GM10266 (cell line): Measurements from ENCODE around the gene DLG2.

Source experiments
- DNase-seq: peaks from one replicate; pipeline ENCODE4 v3.0.0; 2012; ENCODE audit errors: extremely low spot score
- TF ChIP-seq, protein P1 (sequence below): IDR thresholded peaks from 2 replicates; pipeline ENCODE4 v1.5.1; 2012; ENCODE audit warnings: mild to moderate bottlenecking, low read depth; ENCODE audit not compliant: control insufficient read depth, insufficient read depth; ENCODE audit errors: missing control alignments

Gene DLG2

DNA sequence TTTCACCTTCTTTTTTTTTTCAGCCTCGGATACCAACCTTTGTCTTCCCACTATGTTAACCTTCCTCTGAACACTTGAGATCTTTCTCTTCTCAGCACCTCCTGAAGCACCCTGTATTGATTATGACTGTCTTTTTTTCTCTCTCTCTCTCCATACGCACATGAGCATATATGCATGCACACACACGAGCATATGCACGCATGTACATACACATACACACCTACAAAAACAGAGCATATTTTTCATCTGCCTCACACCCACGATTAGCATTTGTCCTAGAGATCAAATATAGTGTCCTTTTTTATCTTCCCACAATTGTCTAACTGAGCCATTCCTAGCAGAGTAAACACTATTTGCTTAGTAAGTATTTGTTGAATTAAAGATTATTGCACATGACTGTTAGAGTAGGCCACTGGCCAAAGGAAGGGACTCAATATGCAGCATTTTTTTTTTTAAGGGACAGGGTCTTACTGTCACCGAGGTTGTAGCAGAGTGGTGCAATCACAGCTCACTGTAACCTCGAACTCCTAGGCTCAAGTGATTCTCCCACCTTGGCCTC lies 1718.8 kb downstream of the DLG2 start:
- DNase-seq, result no peak

DNA sequence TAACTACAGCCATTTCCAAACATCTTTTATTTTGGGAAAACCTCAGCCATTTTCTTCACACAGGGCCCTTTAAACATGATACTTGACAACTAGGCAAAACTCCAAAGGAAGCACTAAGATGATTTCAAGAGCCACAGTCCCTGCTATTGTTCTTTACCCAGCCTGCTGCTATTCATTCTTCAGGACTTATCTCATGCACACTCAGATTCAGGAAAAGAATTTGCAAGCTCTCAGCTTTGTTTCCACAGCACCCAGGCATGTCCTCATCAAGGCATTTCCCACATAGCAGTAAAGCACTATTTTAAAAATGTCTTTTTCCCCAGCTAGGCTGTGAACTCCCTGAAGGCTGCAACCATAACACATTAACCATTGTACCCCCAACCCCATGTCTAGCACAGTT lies 1731.6 kb downstream of the DLG2 start:
- TF ChIP-seq, protein P1, sequence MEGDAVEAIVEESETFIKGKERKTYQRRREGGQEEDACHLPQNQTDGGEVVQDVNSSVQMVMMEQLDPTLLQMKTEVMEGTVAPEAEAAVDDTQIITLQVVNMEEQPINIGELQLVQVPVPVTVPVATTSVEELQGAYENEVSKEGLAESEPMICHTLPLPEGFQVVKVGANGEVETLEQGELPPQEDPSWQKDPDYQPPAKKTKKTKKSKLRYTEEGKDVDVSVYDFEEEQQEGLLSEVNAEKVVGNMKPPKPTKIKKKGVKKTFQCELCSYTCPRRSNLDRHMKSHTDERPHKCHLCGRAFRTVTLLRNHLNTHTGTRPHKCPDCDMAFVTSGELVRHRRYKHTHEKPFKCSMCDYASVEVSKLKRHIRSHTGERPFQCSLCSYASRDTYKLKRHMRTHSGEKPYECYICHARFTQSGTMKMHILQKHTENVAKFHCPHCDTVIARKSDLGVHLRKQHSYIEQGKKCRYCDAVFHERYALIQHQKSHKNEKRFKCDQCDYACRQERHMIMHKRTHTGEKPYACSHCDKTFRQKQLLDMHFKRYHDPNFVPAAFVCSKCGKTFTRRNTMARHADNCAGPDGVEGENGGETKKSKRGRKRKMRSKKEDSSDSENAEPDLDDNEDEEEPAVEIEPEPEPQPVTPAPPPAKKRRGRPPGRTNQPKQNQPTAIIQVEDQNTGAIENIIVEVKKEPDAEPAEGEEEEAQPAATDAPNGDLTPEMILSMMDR, result no peak

More for the DNA sequence above, 1718.8 kb downstream of the DLG2 start:
- TF ChIP-seq, protein P1, result no peak

DNA sequence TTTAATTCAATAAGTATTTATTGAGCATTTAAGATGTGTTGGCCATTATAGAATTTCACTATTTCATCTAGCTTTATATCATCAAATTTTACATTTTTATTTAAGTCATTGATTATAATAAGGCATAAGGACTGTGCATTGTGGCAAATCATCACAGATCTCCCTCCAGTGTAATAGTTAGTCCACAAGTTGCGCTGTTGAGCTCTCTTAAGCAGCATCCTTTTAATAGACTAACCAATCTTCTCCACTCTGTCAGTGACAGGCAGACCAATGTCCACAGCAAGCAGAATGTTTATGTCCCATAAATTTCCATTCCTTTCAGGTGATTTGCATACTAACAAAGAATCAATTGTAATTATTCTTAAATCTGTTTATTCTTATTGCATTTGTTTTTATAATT lies 1745.7 kb downstream of the DLG2 start:
- DNase-seq, result no peak

More for the DNA sequence above, 1731.6 kb downstream of the DLG2 start:
- no peak for DNase-seq

DNA sequence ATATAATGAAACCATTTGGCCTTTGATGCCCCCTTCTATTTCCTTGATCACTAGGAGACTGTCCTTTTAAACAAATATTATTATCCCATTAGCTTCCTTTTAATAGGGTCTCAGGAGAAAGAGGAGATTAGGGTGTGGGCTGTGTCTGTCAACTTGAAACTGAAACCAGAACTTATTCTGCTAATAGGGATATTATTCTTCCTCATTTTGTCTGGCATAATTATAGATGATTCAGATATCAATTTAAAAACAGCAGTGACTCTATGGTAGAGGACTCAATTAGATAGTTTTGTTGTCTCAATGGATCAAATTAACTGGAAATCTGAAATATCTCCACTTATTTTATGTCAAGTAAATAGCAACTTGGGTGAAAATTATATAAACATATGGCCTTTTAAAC lies 1756.1 kb downstream of the DLG2 start:
- TF ChIP-seq, protein P1, result no peak
- DNase-seq, result no peak

More for the DNA sequence above, 1745.7 kb downstream of the DLG2 start:
- TF ChIP-seq, protein P1, result no peak

DNA sequence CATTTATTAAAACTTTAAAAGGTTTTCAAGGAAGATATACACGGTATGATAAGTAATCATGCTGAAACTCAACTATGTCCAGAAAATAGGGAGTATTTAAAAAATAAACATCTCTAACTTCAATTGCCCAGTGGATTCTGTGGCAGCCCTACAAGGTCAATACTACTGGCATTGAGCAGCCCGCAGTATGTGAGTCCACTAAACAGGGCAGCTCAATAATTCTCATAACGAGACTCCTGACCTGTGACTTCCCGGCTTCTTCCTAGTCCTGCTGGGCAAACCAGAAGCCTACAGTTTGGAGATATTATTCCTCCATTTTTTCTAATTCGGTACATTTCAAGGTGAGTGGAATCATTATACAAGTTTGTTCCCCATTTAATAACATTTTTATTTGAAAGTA lies 1760.5 kb downstream of the DLG2 start:
- TF ChIP-seq, protein P1, result no peak
- no peak for DNase-seq

DNA sequence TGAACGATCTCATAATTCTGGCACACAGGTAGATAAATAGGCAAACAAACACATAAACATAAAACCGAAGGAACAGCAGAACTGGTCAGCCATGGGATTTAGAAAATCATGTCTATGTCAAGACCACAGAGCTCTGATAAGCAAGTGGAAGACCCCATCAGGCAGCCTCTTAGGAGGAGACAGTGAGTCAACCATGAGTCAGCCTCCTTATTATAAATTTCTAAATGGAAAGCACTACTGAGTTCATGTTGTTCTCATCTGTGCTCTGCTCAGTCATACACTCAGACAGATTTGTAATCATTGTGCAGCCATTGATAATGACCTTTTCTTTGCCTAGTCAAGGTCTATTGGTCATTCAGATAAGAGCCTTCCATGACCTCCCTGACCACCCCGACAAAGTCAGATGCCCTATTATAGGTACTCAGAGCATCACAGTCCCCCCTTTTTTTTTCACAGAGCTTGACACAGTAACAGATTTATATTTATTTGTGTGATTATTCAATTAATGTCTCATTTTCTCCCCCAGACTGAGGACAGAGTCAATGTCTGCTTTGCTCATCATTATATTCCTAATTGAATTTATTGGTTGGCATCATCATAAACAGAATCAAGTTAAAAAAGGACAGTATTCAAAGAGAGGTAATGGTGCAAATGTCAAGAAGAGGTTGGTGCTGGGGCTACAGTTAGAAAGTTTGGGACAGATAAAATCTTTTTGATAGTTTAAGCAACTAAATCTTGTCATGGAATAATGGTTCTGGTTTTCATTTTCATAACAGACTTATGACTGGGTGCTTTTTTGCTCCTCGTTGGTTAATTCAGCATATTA lies 1761.3 kb downstream of the DLG2 start:
- no peak for DNase-seq
- TF ChIP-seq, protein P1, result no peak

DNA sequence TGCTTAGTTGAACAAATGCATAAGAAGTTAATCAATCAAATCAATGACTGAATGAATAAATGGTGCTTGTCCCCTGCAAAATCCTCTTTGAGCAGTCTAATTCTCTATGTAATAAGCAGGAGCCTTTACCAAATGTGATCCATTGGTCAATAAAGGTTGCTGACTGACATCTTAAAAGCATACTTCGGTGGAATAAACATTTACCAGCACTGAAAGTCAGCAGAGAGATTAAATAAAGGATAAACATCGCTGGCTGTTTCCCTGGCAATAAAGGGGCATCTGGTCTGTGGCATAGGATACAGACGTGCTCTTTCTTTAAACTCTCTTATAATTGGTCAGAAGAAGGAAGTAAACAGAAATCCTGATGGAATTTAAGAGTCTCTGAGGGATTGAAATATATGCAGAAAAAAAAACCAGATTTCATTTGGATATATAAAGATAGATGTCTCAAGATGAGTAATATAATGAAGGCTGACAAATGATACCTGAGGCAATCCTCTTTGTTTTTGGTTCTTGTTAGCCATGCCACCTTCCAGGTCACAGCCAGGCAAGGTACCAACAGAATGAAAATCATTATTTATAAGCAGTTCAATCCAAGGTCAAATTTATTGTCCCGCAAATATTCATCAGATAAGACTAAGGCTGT lies 1762.6 kb downstream of the DLG2 start:
- TF ChIP-seq, protein P1, result no peak
- DNase-seq, result no peak
